CD8-positive, alpha-beta memory T cell (primary cell): Measurements from ENCODE around the gene GRWD1. TPM values are rescaled to one million over a fixed set of nuclear protein-coding genes. Genes with fewer than 3 reads are reported as not detected.

Experiments used
- CTCF ChIA-PET: fragments of 350-600 bp; sonication (Branson Sonifier 250); formaldehyde crosslinking; loops from one replicate; lab custom pipeline; 2021; ENCODE audit warnings: antibody characterized with exemption; lab: Charles Lee
- POLR2A ChIA-PET: fragments of 350-600 bp; sonication (Branson Sonifier 250); formaldehyde crosslinking; loops from one replicate; lab custom pipeline; 2021; ENCODE audit warnings: antibody characterized with exemption; lab: Charles Lee
- DNase-seq, 5 donors: peaks; one replicate each; pipeline versions ENCODE4 v3.0.0 to v3.0.0-alpha.2; 2020 to 2022; ENCODE audit warnings: mixed read lengths in 1 of 5
- H3K27ac ChIP-seq: one replicate; pipeline ENCODE4 v1.7.0; 2013; ENCODE audit warnings: low read depth, mild to moderate bottlenecking, low read length, moderate library complexity
- H3K27me3 ChIP-seq: 2 replicates; pipeline ENCODE4 v1.7.0; 2013; ENCODE audit warnings: low read length, mild to moderate bottlenecking; ENCODE audit not compliant: insufficient read depth, poor library complexity, severe bottlenecking
- H3K36me3 ChIP-seq: 2 replicates; pipeline ENCODE4 v1.7.0; 2013; ENCODE audit warnings: mild to moderate bottlenecking, low read length, moderate library complexity; ENCODE audit not compliant: insufficient read depth
- H3K4me1 ChIP-seq: 2 replicates; pipeline ENCODE4 v1.7.0; 2013; ENCODE audit warnings: mild to moderate bottlenecking, low read length, moderate library complexity; ENCODE audit not compliant: insufficient read depth
- H3K4me3 ChIP-seq: 2 replicates; pipeline ENCODE4 v1.7.0; 2013; ENCODE audit warnings: mild to moderate bottlenecking, low read length
- H3K9me3 ChIP-seq: 2 replicates; pipeline ENCODE4 v1.7.0; 2013; ENCODE audit warnings: mild to moderate bottlenecking, low read length
- H3K27ac Mint-ChIP-seq, 8 donors: one replicate each; pipeline ENCODE4 v1.8.0; 2020 to 2021; ENCODE audit warnings: mixed read lengths in 8 of 8, mild to moderate bottlenecking in 6 of 8, inconsistent platforms in 3 of 8, moderate library complexity in 3 of 8
- H3K27me3 Mint-ChIP-seq, 2 donors: one replicate each; pipeline ENCODE4 v1.8.0; 2020 to 2021; ENCODE audit warnings: mixed read lengths in 2 of 2, mild to moderate bottlenecking in 1 of 2, moderate library complexity in 1 of 2
- H3K36me3 Mint-ChIP-seq, 3 donors: one replicate each; pipeline ENCODE4 v1.8.0; 2020 to 2021; ENCODE audit warnings: mixed read lengths in 3 of 3, inconsistent platforms in 1 of 3, mild to moderate bottlenecking in 1 of 3
- H3K4me1 Mint-ChIP-seq, 3 donors: one replicate each; pipeline ENCODE4 v1.8.0; 2020 to 2021; ENCODE audit warnings: mixed read lengths in 3 of 3, inconsistent platforms in 1 of 3, mild to moderate bottlenecking in 1 of 3
- H3K4me3 Mint-ChIP-seq, 7 donors: one replicate each; pipeline ENCODE4 v1.8.0; 2020 to 2021; ENCODE audit warnings: mixed read lengths in 7 of 7, mild to moderate bottlenecking in 6 of 7, moderate library complexity in 4 of 7, inconsistent platforms in 2 of 7
- H3K9me3 Mint-ChIP-seq, 5 donors: one replicate each; pipeline ENCODE4 v1.8.0; 2020 to 2022; ENCODE audit warnings: mixed read lengths in 5 of 5, mild to moderate bottlenecking in 3 of 5, moderate library complexity in 2 of 5, inconsistent platforms in 1 of 5
- polyA plus RNA-seq: library from polyadenylated mRNA; unstranded; fragments of 300-500 nt; fragmentation: Illumina TruSeq; gene quantifications from one replicate; pipeline ENCODE4 v1.2.3, GENCODE V29; 2021
- total RNA-seq, 2 experiments: library from RNA; stranded (reverse); gene quantifications; one replicate each; pipeline ENCODE4 v1.2.3, GENCODE V29; 2021

GRWD1 gene
- total and polyA plus RNA-seq, 3 experiments from 2014 or later, result 45.6 to 107 (median 105) TPM

GRCh38 chr19:48415806-48416221 is 30.0 kb upstream of the GRWD1 start:
- Mint-ChIP-seq H3K36me3 (no peaks in the 10 kb centered on the region), H3K4me1 (peaks cover 16 to 38% (median 19%) of the 10 kb centered on the region in 3 donors), H3K9me3 (no peaks in the 10 kb centered on the region), H3K27me3 (peaks cover 3 to 18% of the 10 kb centered on the region in 2 donors), H3K27ac (no peak overlapping the region), H3K4me3 (peak overlapping the region in 6 of 7 donors; percentile 13 to 86 (median 24))
- Histone ChIP-seq H3K36me3 (no peaks in the 10 kb centered on the region), H3K27me3 (no peaks in the 10 kb centered on the region), H3K9me3 (no peaks in the 10 kb centered on the region), H3K27ac (no peak overlapping the region), H3K4me3 (no peak overlapping the region), H3K4me1 (peaks cover 13% of the 10 kb centered on the region)
- CTCF ChIA-PET, result no interaction called here
- DNase-seq, result no peak
- POLR2A ChIA-PET, result no interaction called here

DNA sequence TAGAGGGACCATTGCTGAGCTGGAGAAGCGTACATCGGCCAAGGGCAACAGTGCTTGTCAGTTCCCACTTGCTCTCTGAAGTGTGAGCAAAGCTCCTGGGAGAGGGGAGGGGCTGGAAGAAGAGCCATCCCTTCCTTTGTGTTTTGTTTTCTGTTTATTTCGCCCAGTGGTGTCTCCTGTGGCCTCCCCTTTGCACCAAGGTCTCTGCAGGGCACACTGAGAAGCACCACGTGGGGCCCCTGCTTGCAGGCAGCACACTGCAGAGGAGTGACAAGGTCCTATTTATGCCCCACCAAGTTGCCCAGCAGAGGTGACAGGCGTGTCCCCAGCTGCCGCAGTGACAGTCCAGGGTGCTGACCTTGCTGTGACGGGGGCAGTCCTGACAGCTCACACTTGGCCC is 28.4 kb upstream of the GRWD1 start:
- Histone ChIP-seq H3K27me3 (no peaks in the 10 kb centered on the region), H3K9me3 (no peaks in the 10 kb centered on the region), H3K27ac (no peak overlapping the region), H3K4me1 (peaks cover 13% of the 10 kb centered on the region), H3K4me3 (no peak overlapping the region), H3K36me3 (no peaks in the 10 kb centered on the region)
- CTCF ChIA-PET, result interaction anchor here (1.1 kb wide), 1 partner anchor 26 kb away, joined by 4 read pairs; no protein-coding TSS in a partner anchor
- no peak overlapping the region for H3K27ac Mint-ChIP-seq
- no peak overlapping the region for H3K4me3 Mint-ChIP-seq
- peaks cover 16 to 38% (median 19%) of the 10 kb centered on the region in 3 donors for H3K4me1 Mint-ChIP-seq
- no peaks in the 10 kb centered on the region for H3K9me3 Mint-ChIP-seq
- POLR2A ChIA-PET, result interaction anchor here (0.5 kb wide), 1 partner anchor 254 kb away, joined by 7 read pairs; no protein-coding TSS in a partner anchor
- DNase-seq, result no peak
- peaks cover 3 to 18% of the 10 kb centered on the region in 2 donors for H3K27me3 Mint-ChIP-seq
- no peaks in the 10 kb centered on the region for H3K36me3 Mint-ChIP-seq

GRCh38 chr19:48418317-48419064 is 27.3 kb upstream of the GRWD1 start:
- H3K4me3 Mint-ChIP-seq, result peak overlapping the region; percentile 55 to 91 (median 87)
- H3K27me3 Mint-ChIP-seq, result peaks cover 3 to 22% of the 10 kb centered on the region in 2 donors
- Histone ChIP-seq H3K4me3 (no peak overlapping the region), H3K4me1 (peaks cover 13% of the 10 kb centered on the region), H3K27ac (no peak overlapping the region), H3K36me3 (no peaks in the 10 kb centered on the region), H3K9me3 (no peaks in the 10 kb centered on the region), H3K27me3 (no peaks in the 10 kb centered on the region)
- H3K9me3 Mint-ChIP-seq, result no peaks in the 10 kb centered on the region
- peak overlapping the region in 4 of 8 donors; percentile 80 to 94 (median 88) for H3K27ac Mint-ChIP-seq
- DNase-seq, result no peak
- CTCF ChIA-PET, result interaction anchor here (0.9 to 1.1 kb wide), 2 partner anchors 14 to 27 kb away, joined by 3 to 4 read pairs; no protein-coding TSS in a partner anchor
- no peaks in the 10 kb centered on the region for H3K36me3 Mint-ChIP-seq
- POLR2A ChIA-PET, result no interaction called here
- H3K4me1 Mint-ChIP-seq, result peaks cover 16 to 37% (median 19%) of the 10 kb centered on the region in 3 donors

- H3K4me1 Mint-ChIP-seq, result peaks cover 15 to 29% (median 16%) of the 10 kb centered on the region in 3 donors
- no peaks in the 10 kb centered on the region for H3K36me3 Mint-ChIP-seq
- peak overlapping the region; percentile 55 to 91 (median 87) for H3K4me3 Mint-ChIP-seq
- peak; percentile 56 to 80 (median 69) for DNase-seq
- H3K9me3 Mint-ChIP-seq, result no peaks in the 10 kb centered on the region
- H3K9me3 ChIP-seq, result no peaks in the 10 kb centered on the region
- peak overlapping the region; percentile 8 for H3K4me3 ChIP-seq
- CTCF ChIA-PET, result interaction anchor here (0.9 to 1.2 kb wide), 2 partner anchors 15 to 28 kb away, joined by 3 to 4 read pairs; partner anchors contain the start of gene KDELR1
- H3K27ac ChIP-seq, result no peak overlapping the region
- H3K4me1 ChIP-seq, result peaks cover 12% of the 10 kb centered on the region
- peaks cover 3 to 24% of the 10 kb centered on the region in 2 donors for H3K27me3 Mint-ChIP-seq
- H3K27me3 ChIP-seq, result no peaks in the 10 kb centered on the region
- H3K36me3 ChIP-seq, result no peaks in the 10 kb centered on the region
- peak overlapping the region in 6 of 8 donors; percentile 19 to 94 (median 84) for H3K27ac Mint-ChIP-seq
- POLR2A ChIA-PET, result no interaction called here
These were observed 26.4 kb upstream of the GRWD1 start for GRCh38 chr19:48419158-48419920.

DNA sequence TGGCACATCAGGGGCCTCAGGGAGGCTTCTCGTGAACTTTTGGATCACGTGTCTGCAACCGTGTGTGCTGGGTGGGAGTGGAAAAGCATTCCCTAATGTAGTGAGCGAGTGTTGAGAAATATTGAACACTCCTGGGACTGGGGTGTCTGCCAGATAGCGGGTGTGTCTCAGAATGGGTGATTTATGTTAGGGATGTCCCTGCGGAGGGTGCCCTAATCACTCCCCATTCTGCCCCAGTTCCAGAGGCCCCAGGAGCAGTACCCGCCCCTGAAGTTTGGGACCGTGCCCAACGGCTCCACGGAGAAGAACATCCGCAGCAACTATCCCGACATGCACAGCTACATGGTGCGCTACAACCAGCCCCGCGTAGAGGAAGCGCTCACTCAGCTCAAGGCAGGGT is 24.2 kb upstream of the GRWD1 start:
- Histone ChIP-seq H3K36me3 (no peaks in the 10 kb centered on the region), H3K27ac (no peak overlapping the region), H3K4me3 (no peak overlapping the region), H3K27me3 (no peaks in the 10 kb centered on the region), H3K9me3 (no peaks in the 10 kb centered on the region), H3K4me1 (no peaks in the 10 kb centered on the region)
- Mint-ChIP-seq H3K27me3 (peaks cover 2 to 18% of the 10 kb centered on the region in 2 donors), H3K4me3 (no peak overlapping the region), H3K4me1 (peaks cover 9 to 12% (median 11%) of the 10 kb centered on the region in 3 donors), H3K27ac (no peak overlapping the region), H3K9me3 (no peaks in the 10 kb centered on the region), H3K36me3 (no peaks in the 10 kb centered on the region)
- ChIA-PET CTCF (no interaction called here), POLR2A (no interaction called here)
- no peak for DNase-seq

DNA sequence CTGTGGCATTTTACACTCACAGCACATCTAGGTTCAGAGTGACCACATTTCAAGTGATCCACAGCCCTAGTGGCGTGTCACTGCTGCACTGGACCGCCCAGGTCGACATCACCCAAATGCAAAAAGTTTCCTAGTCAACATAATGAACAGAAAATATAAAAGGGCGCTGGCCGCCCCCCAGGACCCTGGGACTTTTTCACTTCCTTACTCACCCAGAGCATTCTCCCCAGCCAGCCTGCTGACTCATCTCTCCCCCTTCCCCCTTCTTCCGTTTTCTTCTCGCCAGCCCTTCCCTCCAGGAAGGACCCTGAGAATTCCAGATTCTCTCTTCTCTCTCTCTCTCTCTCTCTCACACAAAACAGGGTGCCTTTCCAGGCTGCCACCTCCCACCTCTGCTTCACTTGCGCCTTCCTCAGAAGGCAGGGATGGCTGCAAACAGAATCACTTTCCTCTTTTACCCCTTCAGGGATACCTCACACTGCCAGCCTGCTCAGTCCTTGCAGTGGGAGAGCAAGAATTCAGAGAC is 21.0 kb upstream of the GRWD1 start:
- Histone ChIP-seq H3K4me1 (no peaks in the 10 kb centered on the region), H3K9me3 (no peaks in the 10 kb centered on the region), H3K27ac (peak overlapping the region; percentile 43), H3K27me3 (no peaks in the 10 kb centered on the region), H3K36me3 (no peaks in the 10 kb centered on the region), H3K4me3 (no peak overlapping the region)
- POLR2A ChIA-PET, result no interaction called here
- peaks cover 2 to 6% of the 10 kb centered on the region in 2 donors for H3K27me3 Mint-ChIP-seq
- peaks cover 0 to under 1% (median 0%) of the 10 kb centered on the region in 3 donors for H3K36me3 Mint-ChIP-seq
- H3K4me1 Mint-ChIP-seq, result no peaks in the 10 kb centered on the region
- no peaks in the 10 kb centered on the region for H3K9me3 Mint-ChIP-seq
- no peak overlapping the region for H3K4me3 Mint-ChIP-seq
- no peak overlapping the region for H3K27ac Mint-ChIP-seq
- no peak for DNase-seq
- CTCF ChIA-PET, result no interaction called here

- no peak for DNase-seq
- Mint-ChIP-seq H3K27me3 (peaks cover 2 to 7% of the 10 kb centered on the region in 2 donors), H3K4me1 (no peaks in the 10 kb centered on the region), H3K27ac (peak overlapping the region in 1 of 8 donors; percentile 41), H3K9me3 (no peaks in the 10 kb centered on the region), H3K36me3 (peaks cover 0 to 3% (median 2%) of the 10 kb centered on the region in 3 donors), H3K4me3 (no peak overlapping the region)
- Histone ChIP-seq H3K4me1 (no peaks in the 10 kb centered on the region), H3K27me3 (no peaks in the 10 kb centered on the region), H3K36me3 (no peaks in the 10 kb centered on the region), H3K4me3 (no peak overlapping the region), H3K9me3 (no peaks in the 10 kb centered on the region), H3K27ac (no peak overlapping the region)
- CTCF ChIA-PET, result no interaction called here
- POLR2A ChIA-PET, result no interaction called here
These were observed 17.1 kb upstream of the GRWD1 start for GRCh38 chr19:48428670-48429069.
